Neural cell (in vitro differentiated cells): ENCODE results near the gene SLC19A1. TPM values are rescaled to one million over a fixed set of nuclear protein-coding genes. Genes with fewer than 3 reads are reported as not detected.

Experiments used
- H2AFZ ChIP-seq: fragments of 200-600, 300-800 bp; sonication (generic), shearing (Covaris generic); 2 replicates; pipeline ENCODE4 v1.6.0; 2014; ENCODE audit warnings: low read depth, mild to moderate bottlenecking, antibody characterized with exemption, low read length, moderate library complexity
- H3F3A ChIP-seq: fragments of 200-600 bp; shearing (Covaris generic); 2 replicates; pipeline ENCODE4 v1.6.1; 2016; ENCODE audit warnings: mild to moderate bottlenecking, moderate library complexity, mixed read lengths, antibody characterized with exemption, low read length; ENCODE audit not compliant: insufficient read depth, poor library complexity, severe bottlenecking
- H3K27ac ChIP-seq: fragments of 200-600, 300-800 bp; sonication (generic), shearing (Covaris generic); 2 replicates; pipeline ENCODE4 v1.5.1; 2014; ENCODE audit warnings: mild to moderate bottlenecking, low read length, moderate library complexity
- H3K27me3 ChIP-seq: fragments of 300-800, 200-600 bp; sonication (generic), shearing (Covaris generic); 2 replicates; pipeline ENCODE4 v1.6.0; 2014; ENCODE audit warnings: mild to moderate bottlenecking, low read depth, low read length, moderate library complexity; ENCODE audit not compliant: insufficient read depth
- H3K36me3 ChIP-seq: fragments of 300-800, 200-600 bp; sonication (generic), shearing (Covaris generic); 2 replicates; pipeline ENCODE4 v1.5.1; 2014; ENCODE audit warnings: mild to moderate bottlenecking, antibody characterized with exemption, low read length, moderate library complexity; ENCODE audit not compliant: insufficient read depth
- H3K4me2 ChIP-seq: fragments of 300-800, 200-600 bp; sonication (generic), shearing (Covaris generic); 2 replicates; pipeline ENCODE4 v1.6.0; 2014; ENCODE audit warnings: mild to moderate bottlenecking, low read length
- H3K4me3 ChIP-seq: fragments of 300-800, 200-600 bp; sonication (generic), shearing (Covaris generic); 2 replicates; pipeline ENCODE4 v1.5.1; 2014; ENCODE audit warnings: mild to moderate bottlenecking, low read length, moderate library complexity
- H3K79me2 ChIP-seq: fragments of 200-600 bp; shearing (Covaris generic); replicated peaks from 2 replicates; pipeline ENCODE4 v1.6.0; 2014; ENCODE audit warnings: mild to moderate bottlenecking, low read length, moderate library complexity; ENCODE audit not compliant: insufficient read depth
- H3K9ac ChIP-seq: fragments of 300-800, 200-600 bp; sonication (generic), shearing (Covaris generic); 2 replicates; pipeline ENCODE4 v1.6.1; 2016; ENCODE audit warnings: mild to moderate bottlenecking, low read length, mixed read lengths
- H3K9me2 ChIP-seq: fragments of 200-600 bp; shearing (Covaris generic); 2 replicates; pipeline ENCODE4 v1.6.1; 2016; ENCODE audit warnings: mild to moderate bottlenecking, low read length, mixed read lengths; ENCODE audit not compliant: insufficient read depth
- H3K9me3 ChIP-seq: fragments of 200-600, 300-800 bp; sonication (generic), shearing (Covaris generic); 2 replicates; pipeline ENCODE4 v1.6.1; 2016; ENCODE audit warnings: mild to moderate bottlenecking, mixed run types, low read length, moderate library complexity, mixed read lengths
- H4K20me1 ChIP-seq: fragments of 200-600 bp; shearing (Covaris generic); 2 replicates; pipeline ENCODE4 v1.6.1; 2016; ENCODE audit warnings: mild to moderate bottlenecking, mixed run types; ENCODE audit not compliant: insufficient read depth
- CTCF ChIP-seq: fragments of 450-650 bp; IDR thresholded peaks from 2 replicates; pipeline ENCODE4 v1.5.1; 2014; ENCODE audit warnings: antibody characterized with exemption, mild to moderate bottlenecking, moderate library complexity; ENCODE audit not compliant: poor library complexity, severe bottlenecking
- EP300 ChIP-seq: fragments of 450-650 bp; conservative IDR thresholded peaks from 2 replicates; pipeline ENCODE4 v1.6.1; 2014; ENCODE audit warnings: antibody characterized with exemption, mild to moderate bottlenecking, moderate library complexity; ENCODE audit not compliant: poor library complexity, severe bottlenecking
- EZH2 ChIP-seq: fragments of 200-600, 300-800 bp; shearing (Covaris generic), sonication (generic); IDR thresholded peaks from 2 replicates; pipeline ENCODE4 v1.6.1; 2014; ENCODE audit warnings: antibody characterized with exemption, low read length, borderline replicate concordance, mild to moderate bottlenecking; ENCODE audit not compliant: insufficient read depth, poor library complexity, severe bottlenecking
- MXI1 ChIP-seq: fragments of 450-650 bp; conservative IDR thresholded peaks from 2 replicates; pipeline ENCODE4 v1.6.1; 2014; ENCODE audit warnings: antibody characterized with exemption, mild to moderate bottlenecking; ENCODE audit not compliant: poor library complexity, severe bottlenecking
- POLR2AphosphoS5 ChIP-seq: IDR thresholded peaks from 2 replicates; pipeline ENCODE4 v1.6.1; 2012
- RAD21 ChIP-seq: fragments of 450-650 bp; conservative IDR thresholded peaks from 2 replicates; pipeline ENCODE4 v1.6.1; 2014; ENCODE audit warnings: antibody characterized with exemption, mild to moderate bottlenecking, moderate library complexity
- REST ChIP-seq: IDR thresholded peaks from 2 replicates; pipeline ENCODE4 v1.6.1; 2012; ENCODE audit warnings: borderline replicate concordance
- SMC3 ChIP-seq: fragments of 450-650 bp; conservative IDR thresholded peaks from 2 replicates; pipeline ENCODE4 v1.6.1; 2014; ENCODE audit warnings: antibody characterized with exemption, mild to moderate bottlenecking, moderate library complexity; ENCODE audit not compliant: poor library complexity
- TAF1 ChIP-seq: IDR thresholded peaks from 2 replicates; pipeline ENCODE4 v1.6.1; 2012; ENCODE audit warnings: low read depth
- polyA plus RNA-seq: library from polyadenylated mRNA; depleted of rRNA; stranded (reverse); fragments of >200 nt; gene quantifications from 2 replicates; pipeline ENCODE4 v1.2.3, GENCODE V29; 2014

Gene SLC19A1
- polyA plus RNA-seq, 1 donor from 2014 or later, result 2.9 TPM

GRCh38 chr21:45575304-45575992, 33.2 kb upstream of the SLC19A1 start:
- TF ChIP-seq SMC3, result no peak
- no peak for TF ChIP-seq CTCF
- H3K4me3 ChIP-seq, result no peak overlapping the region

GRCh38 chr21:45574691-45575090, 32.5 kb upstream of the SLC19A1 start:
- H3K79me2 ChIP-seq, result no peaks in the 10 kb centered on the region
- H3K9me3 ChIP-seq, result no peaks in the 10 kb centered on the region
- H3K9ac ChIP-seq, result no peak overlapping the region
- no peak overlapping the region for H2AFZ ChIP-seq
- H3K9me2 ChIP-seq, result no peaks in the 10 kb centered on the region
- no peak overlapping the region for H3K4me3 ChIP-seq
- H3K27me3 ChIP-seq, result no peaks in the 10 kb centered on the region
- no peaks in the 10 kb centered on the region for H3K36me3 ChIP-seq
- no peak overlapping the region for H3K4me2 ChIP-seq
- TF ChIP-seq CTCF, result no peak
- no peak for TF ChIP-seq POLR2AphosphoS5
- no peak for TF ChIP-seq SMC3
- TF ChIP-seq EZH2, result no peak
- TF ChIP-seq EP300, result no peak
- TF ChIP-seq TAF1, result no peak
- H4K20me1 ChIP-seq, result no peaks in the 10 kb centered on the region
- no peak overlapping the region for H3K27ac ChIP-seq
- H3F3A ChIP-seq, result no peaks in the 10 kb centered on the region

More at GRCh38 chr21:45575304-45575992, 33.2 kb upstream of the SLC19A1 start:
- H3K9me2 ChIP-seq, result no peaks in the 10 kb centered on the region
- no peaks in the 10 kb centered on the region for H3F3A ChIP-seq
- H3K9ac ChIP-seq, result no peak overlapping the region
- no peaks in the 10 kb centered on the region for H4K20me1 ChIP-seq
- no peaks in the 10 kb centered on the region for H3K27me3 ChIP-seq
- no peaks in the 10 kb centered on the region for H3K79me2 ChIP-seq
- H3K36me3 ChIP-seq, result no peaks in the 10 kb centered on the region
- H2AFZ ChIP-seq, result no peak overlapping the region
- no peak overlapping the region for H3K4me2 ChIP-seq
- no peaks in the 10 kb centered on the region for H3K9me3 ChIP-seq
- H3K27ac ChIP-seq, result no peak overlapping the region

- Histone ChIP-seq H3K9ac (no peak overlapping the region), H4K20me1 (no peaks in the 10 kb centered on the region), H3K79me2 (no peaks in the 10 kb centered on the region), H3F3A (no peaks in the 10 kb centered on the region), H3K4me2 (no peak overlapping the region), H3K4me3 (no peak overlapping the region), H3K9me2 (no peaks in the 10 kb centered on the region), H3K27me3 (no peaks in the 10 kb centered on the region), H2AFZ (no peak overlapping the region), H3K9me3 (no peaks in the 10 kb centered on the region), H3K36me3 (no peaks in the 10 kb centered on the region), H3K27ac (no peak overlapping the region)
- no peak for TF ChIP-seq EZH2
- no peak for TF ChIP-seq TAF1
- TF ChIP-seq MXI1, result no peak
- TF ChIP-seq EP300, result no peak
- TF ChIP-seq POLR2AphosphoS5, result no peak
- TF ChIP-seq SMC3, result no peak
- TF ChIP-seq RAD21, result no peak
- TF ChIP-seq CTCF, result no peak
- no peak for TF ChIP-seq REST
Observed at GRCh38 chr21:45574081-45574501, 31.9 kb upstream of the SLC19A1 start.
